K562 (cell line): Measurements from ENCODE around the gene RHBDF2. TPM values are rescaled to one million over a fixed set of nuclear protein-coding genes. Genes with fewer than 3 reads are reported as not detected.

Experiments
- ATF1 ChIP-seq, 2 experiments: fragments of 450-650 bp in 1 of 2; IDR thresholded peaks; 2 replicates each; pipeline ENCODE4 v1.6.1; 2016; ENCODE audit warnings: missing compliant biosample characterization in 1 of 2, missing genetic modification characterization in 1 of 2
- BRD9 ChIP-seq: fragments of 450-650 bp; IDR thresholded peaks from 2 replicates; pipeline ENCODE4 v1.6.1; 2018; ENCODE audit warnings: low read depth; ENCODE audit not compliant: partially characterized antibody
- CHD4 ChIP-seq: fragments of 200-600 bp; sonication (generic); IDR thresholded peaks from 3 replicates; pipeline ENCODE4 v1.6.1; 2012; ENCODE audit warnings: low read depth, mild to moderate bottlenecking, mixed read lengths, low read length, inconsistent platforms; ENCODE audit not compliant: insufficient read depth, insufficient replicate concordance, poor library complexity, severe bottlenecking
- CXXC5 ChIP-seq: fragments of 250-450 bp; sonication (Bioruptor Pico); IDR thresholded peaks from 2 replicates; pipeline ENCODE4 v1.8.0; 2022; ENCODE audit warnings: inconsistent platforms, mild to moderate bottlenecking, moderate library complexity
- ETV6 ChIP-seq, 3 experiments: fragments of 150-350 bp in 1 of 3; sonication (generic) in 1 of 3; formaldehyde crosslinking in 1 of 3; IDR thresholded peaks; 2 replicates each; pipeline versions ENCODE4 v1.6.1 to v1.8.0; 2014 to 2022; ENCODE audit warnings: borderline replicate concordance in 2 of 3, low read depth in 2 of 3, antibody characterized with exemption in 1 of 3, low read length in 1 of 3, mild to moderate bottlenecking in 1 of 3, missing genetic modification reagents in 1 of 3
- GABPB1 ChIP-seq: sonication (generic); formaldehyde crosslinking; IDR thresholded peaks from 2 replicates; pipeline ENCODE4 v1.8.0; 2022; ENCODE audit warnings: mild to moderate bottlenecking, missing genetic modification reagents
- KLF6 ChIP-seq: fragments of 250-450 bp; sonication (Bioruptor Pico); IDR thresholded peaks from 2 replicates; pipeline ENCODE4 v1.4.0; 2020; ENCODE audit warnings: mild to moderate bottlenecking, moderate library complexity, borderline replicate concordance
- NFATC3 ChIP-seq: fragments of 450-650 bp; IDR thresholded peaks from 2 replicates; pipeline ENCODE4 v1.6.1; 2017; ENCODE audit warnings: mild to moderate bottlenecking
- NFYB ChIP-seq: IDR thresholded peaks from 2 replicates; pipeline ENCODE4 v1.6.1; 2011; ENCODE audit warnings: mild to moderate bottlenecking, moderate library complexity; ENCODE audit not compliant: insufficient read length; ENCODE audit errors: extremely low read depth
- OTX1 ChIP-seq: fragments of 450-650 bp; formaldehyde crosslinking; IDR thresholded peaks from 2 replicates; pipeline ENCODE4 v1.4.0; 2022; ENCODE audit warnings: mild to moderate bottlenecking
- PRMT5 ChIP-seq: sonication (generic); formaldehyde crosslinking; IDR thresholded peaks from 2 replicates; pipeline ENCODE4 v1.5.0; 2020; ENCODE audit warnings: missing genetic modification reagents
- PRPF4 ChIP-seq: fragments of 200-400 bp; formaldehyde crosslinking; IDR thresholded peaks from one replicate; pipeline ENCODE4 v1.6.1; 2017; ENCODE audit warnings: low read length, low read depth, mild to moderate bottlenecking; ENCODE audit not compliant: insufficient read depth, poor library complexity, severe bottlenecking
- RCOR1 ChIP-seq, 2 experiments: IDR thresholded peaks; 2 replicates each; pipeline ENCODE4 v1.6.1; 2012; ENCODE audit warnings: low read depth in 2 of 2, low read length in 2 of 2, borderline replicate concordance in 1 of 2, improper control_type of control experiment in 1 of 2
- RFX1 ChIP-seq: fragments of 450-650 bp; IDR thresholded peaks from 2 replicates; pipeline ENCODE4 v1.6.1; 2016; ENCODE audit warnings: mild to moderate bottlenecking, moderate library complexity
- TAF9B ChIP-seq: fragments of 450-650 bp; IDR thresholded peaks from 2 replicates; pipeline ENCODE4 v1.6.1; 2018; ENCODE audit warnings: mild to moderate bottlenecking; ENCODE audit not compliant: partially characterized antibody
- ZFX ChIP-seq: sonication (generic); formaldehyde crosslinking; IDR thresholded peaks from 2 replicates; pipeline ENCODE4 v1.8.0; 2022; ENCODE audit warnings: mild to moderate bottlenecking, missing genetic modification reagents, moderate library complexity
- ZNF143 ChIP-seq: sonication (generic); formaldehyde crosslinking; IDR thresholded peaks from 2 replicates; pipeline ENCODE4 v1.9.0; 2022; ENCODE audit warnings: mild to moderate bottlenecking, missing genetic modification reagents
- ZNF263 ChIP-seq: sonication (generic); formaldehyde crosslinking; IDR thresholded peaks from 2 replicates; pipeline ENCODE4 v1.8.0; 2022; ENCODE audit warnings: mild to moderate bottlenecking, missing genetic modification reagents, borderline replicate concordance
- ZNF324 ChIP-seq: fragments of 250-450 bp; sonication (Bioruptor Pico); IDR thresholded peaks from 2 replicates; pipeline ENCODE4 v1.4.0; 2020; ENCODE audit warnings: mild to moderate bottlenecking
- ZNF395 ChIP-seq: fragments of 200-800 bp; sonication (Bioruptor generic); IDR thresholded peaks from 2 replicates; pipeline ENCODE4 v1.6.1; 2017; ENCODE audit warnings: missing genetic modification characterization, missing compliant biosample characterization
- ZNF41 ChIP-seq: fragments of 250-450 bp; sonication (Bioruptor Pico); conservative IDR thresholded peaks from 2 replicates; pipeline ENCODE4 v1.4.0; 2020; ENCODE audit warnings: mild to moderate bottlenecking
- ZNF77 ChIP-seq: fragments of 250-450 bp; sonication (Bioruptor Pico); IDR thresholded peaks from 2 replicates; pipeline ENCODE4 v1.5.0; 2020
- ZSCAN29 ChIP-seq: fragments of 450-650 bp; IDR thresholded peaks from 2 replicates; pipeline ENCODE4 v1.6.1; 2017
- polyA plus RNA-seq, 8 experiments: library from polyadenylated mRNA; depleted of rRNA in 4 of 8; stranded (reverse) in 5 of 8; unstranded in 3 of 8; fragments of >200 nt; fragmentation: Nextera tagmentation in 2 of 8; fragmentation: Illumina TruSeq in 1 of 8; extraction: Ambion mirVana in 2 of 8; extraction: Trizol in 1 of 8; gene quantifications; 2 replicates each; pipeline versions ENCODE4 v1.2.1 to v1.2.3, GENCODE V29; 2011 to 2014; ENCODE audit warnings: inconsistent platforms in 1 of 8, missing spikeins in 1 of 8
- total RNA-seq, 7 experiments: library from RNA; depleted of rRNA in 6 of 7; stranded (reverse); fragments of >200 nt in 6 of 7; fragmentation: Illumina TruSeq in 2 of 7; extraction: Trizol in 2 of 7; gene quantifications; 2 replicates each; pipeline versions ENCODE4 v1.2.1 to v1.2.3, GENCODE V29; 2011 to 2021; ENCODE audit warnings: low replicate concordance in 1 of 7
- TF ChIP-seq, protein P1 (sequence below): fragments of 250-450 bp; sonication (Bioruptor Pico); IDR thresholded peaks from 2 replicates; pipeline ENCODE4 v1.8.0; 2022; ENCODE audit warnings: inconsistent platforms
- TF ChIP-seq, protein P2 (sequence below): sonication (generic); formaldehyde crosslinking; IDR thresholded peaks from 2 replicates; pipeline ENCODE4 v1.8.1; 2022; ENCODE audit warnings: missing genetic modification reagents

Gene RHBDF2
- total and polyA plus RNA-seq, 9 of the 15 experiments (the other 6 are each of a cell fraction or from before 2014, with no cell fraction given): 0.04 to 2.8 (median 1.1) TPM

DNA sequence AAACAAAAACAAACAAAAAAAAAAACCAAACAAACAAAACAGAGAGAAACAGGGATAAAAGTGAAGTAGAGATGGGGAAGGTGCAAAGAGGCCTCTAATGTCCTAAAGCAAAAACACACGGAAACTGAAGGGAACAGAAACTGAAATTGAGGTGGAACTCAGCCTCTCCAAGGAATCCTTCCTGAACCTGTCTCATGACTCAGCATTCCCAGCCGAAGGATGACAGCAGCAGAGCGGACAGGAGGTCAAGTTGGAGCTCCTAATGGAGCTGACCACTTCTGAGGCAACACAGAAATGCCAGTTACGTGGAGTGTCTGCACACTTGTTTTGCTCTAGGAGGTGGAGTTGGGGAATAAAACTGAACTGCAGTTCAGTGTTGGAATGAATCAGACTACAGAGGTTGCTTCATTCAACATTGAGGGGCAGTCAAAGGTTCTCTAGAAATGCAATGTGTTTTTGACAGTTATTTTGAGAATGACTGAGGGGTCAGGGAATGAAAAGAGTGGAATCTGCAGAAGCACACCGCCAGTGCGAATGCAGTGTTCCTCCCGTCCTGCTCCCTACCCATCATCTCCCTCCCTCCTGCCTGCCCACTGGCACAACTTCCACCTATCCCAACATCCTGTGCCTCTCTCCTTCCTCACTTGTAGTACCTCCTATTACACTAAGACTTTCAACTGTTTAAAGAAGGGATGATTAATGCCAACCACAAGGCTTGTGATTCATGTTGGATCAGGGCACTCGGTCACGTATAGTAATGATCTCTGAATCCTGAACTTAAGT lies 54.6 kb downstream of the RHBDF2 start (continued):
- TF ChIP-seq RCOR1 (IDR thresholded peaks at IDR 0.05; ENCODE audit: borderline replicate concordance in 1 of 2, low read depth in 2 of 2, low read length in 2 of 2) (no peak), ZNF77 (CRISPR knock-in tag) (no peak), ATF1 (CRISPR knock-in tag; IDR thresholded peaks at IDR 0.05) (no peak), ATF1 (tag; IDR thresholded peaks at IDR 0.05) (no peak), NFATC3 (no peak), OTX1 (CRISPR knock-in tag) (no peak), TAF9B (no peak), GABPB1 (CRISPR knock-in tag) (no peak), PRPF4 (no peak), ZNF263 (CRISPR knock-in tag) (no peak), CXXC5 (CRISPR knock-in tag) (peak; percentile 38; the same call in 1 of the 2 replicates), ZFX (no peak), NFYB (no peak), PRMT5 (CRISPR knock-in tag) (no peak), ZNF143 (no peak), ZNF324 (no peak), ZSCAN29 (no peak), ZNF41 (CRISPR knock-in tag) (no peak), RFX1 (no peak), KLF6 (CRISPR knock-in tag) (no peak), CHD4 (no peak), ZNF395 (CRISPR knock-in tag) (0 out of 2 replicates have a peak, but pooled peaks have one; percentile 40), BRD9 (peak; percentile 68), ETV6 (IDR thresholded peaks at IDR 0.05; ENCODE audit: borderline replicate concordance in 1 of 2, low read depth in 2 of 2, low read length in 1 of 2) (no peak), ETV6 (CRISPR knock-in tag; IDR thresholded peaks at IDR 0.05; ENCODE audit: borderline replicate concordance) (no peak)
- TF ChIP-seq, protein P1, sequence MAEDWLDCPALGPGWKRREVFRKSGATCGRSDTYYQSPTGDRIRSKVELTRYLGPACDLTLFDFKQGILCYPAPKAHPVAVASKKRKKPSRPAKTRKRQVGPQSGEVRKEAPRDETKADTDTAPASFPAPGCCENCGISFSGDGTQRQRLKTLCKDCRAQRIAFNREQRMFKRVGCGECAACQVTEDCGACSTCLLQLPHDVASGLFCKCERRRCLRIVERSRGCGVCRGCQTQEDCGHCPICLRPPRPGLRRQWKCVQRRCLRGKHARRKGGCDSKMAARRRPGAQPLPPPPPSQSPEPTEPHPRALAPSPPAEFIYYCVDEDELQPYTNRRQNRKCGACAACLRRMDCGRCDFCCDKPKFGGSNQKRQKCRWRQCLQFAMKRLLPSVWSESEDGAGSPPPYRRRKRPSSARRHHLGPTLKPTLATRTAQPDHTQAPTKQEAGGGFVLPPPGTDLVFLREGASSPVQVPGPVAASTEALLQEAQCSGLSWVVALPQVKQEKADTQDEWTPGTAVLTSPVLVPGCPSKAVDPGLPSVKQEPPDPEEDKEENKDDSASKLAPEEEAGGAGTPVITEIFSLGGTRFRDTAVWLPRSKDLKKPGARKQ (CRISPR knock-in tag): no peak
- TF ChIP-seq, protein P2, sequence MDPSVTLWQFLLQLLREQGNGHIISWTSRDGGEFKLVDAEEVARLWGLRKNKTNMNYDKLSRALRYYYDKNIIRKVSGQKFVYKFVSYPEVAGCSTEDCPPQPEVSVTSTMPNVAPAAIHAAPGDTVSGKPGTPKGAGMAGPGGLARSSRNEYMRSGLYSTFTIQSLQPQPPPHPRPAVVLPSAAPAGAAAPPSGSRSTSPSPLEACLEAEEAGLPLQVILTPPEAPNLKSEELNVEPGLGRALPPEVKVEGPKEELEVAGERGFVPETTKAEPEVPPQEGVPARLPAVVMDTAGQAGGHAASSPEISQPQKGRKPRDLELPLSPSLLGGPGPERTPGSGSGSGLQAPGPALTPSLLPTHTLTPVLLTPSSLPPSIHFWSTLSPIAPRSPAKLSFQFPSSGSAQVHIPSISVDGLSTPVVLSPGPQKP (CRISPR knock-in tag): no peak
